HG03108 (cell line): Measurements from ENCODE around the gene ACP6.
"Not testable (repeated sequence)": the region's sequence is repeated elsewhere in the genome, so short reads cannot be mapped to it uniquely, and the experiment has no call there.

Experiments
- ATAC-seq: cut with Tn5 transposase; IDR thresholded peaks from one replicate; pipeline ENCODE4 v1.9.1; 2021; ENCODE audit warnings: moderate library complexity; ENCODE audit not compliant: unreplicated experiment

Gene ACP6

DNA sequence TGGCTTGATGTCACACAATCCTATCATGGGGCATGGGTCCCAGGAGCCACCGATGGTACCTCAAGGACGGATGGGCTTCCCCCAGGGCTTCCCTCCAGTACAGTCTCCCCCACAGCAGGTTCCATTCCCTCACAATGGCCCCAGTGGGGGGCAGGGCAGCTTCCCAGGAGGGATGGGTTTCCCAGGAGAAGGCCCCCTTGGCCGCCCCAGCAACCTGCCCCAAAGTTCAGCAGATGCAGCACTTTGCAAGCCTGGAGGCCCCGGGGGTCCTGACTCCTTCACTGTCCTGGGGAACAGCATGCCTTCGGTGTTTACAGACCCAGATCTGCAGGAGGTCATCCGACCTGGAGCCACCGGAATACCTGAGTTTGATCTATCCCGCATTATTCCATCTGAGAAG is 46.3 kb downstream of the ACP6 start:
- no peak for ATAC-seq

DNA sequence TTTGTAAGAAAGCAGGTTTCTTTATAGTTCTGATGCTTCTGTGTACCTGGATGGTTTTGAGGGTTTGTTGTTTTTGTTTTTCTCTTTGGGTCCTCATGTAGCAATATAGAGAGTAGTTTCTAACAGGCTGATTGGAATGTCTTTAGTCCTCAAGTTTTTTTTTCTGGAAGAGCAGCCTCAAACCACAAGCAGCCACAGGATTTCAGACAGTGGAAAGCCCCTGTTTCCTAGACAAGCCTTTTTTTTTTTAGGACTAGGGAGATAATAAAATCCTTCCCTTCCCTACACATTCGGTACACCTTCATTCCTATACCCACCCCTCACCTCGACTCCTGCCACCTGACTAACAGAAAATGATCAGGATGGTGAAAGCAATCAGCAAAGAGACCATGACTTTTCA is 47.6 kb downstream of the ACP6 start:
- ATAC-seq: no peak

DNA sequence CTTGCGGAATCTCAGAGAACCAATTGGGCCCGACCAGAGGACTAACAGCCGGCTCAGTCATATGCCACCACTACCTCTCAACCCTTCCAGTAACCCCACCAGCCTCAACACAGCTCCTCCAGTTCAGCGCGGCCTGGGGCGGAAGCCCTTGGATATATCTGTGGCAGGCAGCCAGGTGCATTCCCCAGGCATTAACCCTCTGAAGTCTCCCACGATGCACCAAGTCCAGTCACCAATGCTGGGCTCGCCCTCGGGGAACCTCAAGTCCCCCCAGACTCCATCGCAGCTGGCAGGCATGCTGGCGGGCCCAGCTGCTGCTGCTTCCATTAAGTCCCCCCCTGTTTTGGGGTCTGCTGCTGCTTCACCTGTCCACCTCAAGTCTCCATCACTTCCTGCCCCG is 49.8 kb downstream of the ACP6 start:
- no peak for ATAC-seq

DNA sequence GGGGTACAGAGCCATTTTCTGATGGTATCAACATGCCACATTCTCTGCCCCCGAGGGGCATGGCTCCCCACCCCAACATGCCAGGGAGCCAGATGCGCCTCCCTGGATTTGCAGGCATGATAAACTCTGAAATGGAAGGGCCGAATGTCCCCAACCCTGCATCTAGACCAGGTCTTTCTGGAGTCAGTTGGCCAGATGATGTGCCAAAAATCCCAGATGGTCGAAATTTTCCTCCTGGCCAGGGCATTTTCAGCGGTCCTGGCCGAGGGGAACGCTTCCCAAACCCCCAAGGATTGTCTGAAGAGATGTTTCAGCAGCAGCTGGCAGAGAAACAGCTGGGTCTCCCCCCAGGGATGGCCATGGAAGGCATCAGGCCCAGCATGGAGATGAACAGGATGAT is 50.6 kb downstream of the ACP6 start:
- ATAC-seq: no peak

DNA sequence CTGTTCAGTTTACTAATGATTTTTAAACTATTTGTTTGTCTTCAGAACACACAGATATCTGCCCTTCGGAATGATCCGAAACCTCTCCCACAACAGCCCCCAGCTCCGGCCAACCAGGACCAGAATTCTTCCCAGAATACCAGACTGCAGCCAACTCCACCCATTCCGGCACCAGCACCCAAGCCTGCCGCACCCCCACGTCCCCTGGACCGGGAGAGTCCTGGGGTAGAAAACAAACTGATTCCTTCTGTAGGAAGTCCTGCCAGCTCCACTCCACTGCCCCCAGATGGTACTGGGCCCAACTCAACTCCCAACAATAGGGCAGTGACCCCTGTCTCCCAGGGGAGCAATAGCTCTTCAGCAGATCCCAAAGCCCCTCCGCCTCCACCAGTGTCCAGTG is 51.6 kb downstream of the ACP6 start:
- ATAC-seq: no peak

DNA sequence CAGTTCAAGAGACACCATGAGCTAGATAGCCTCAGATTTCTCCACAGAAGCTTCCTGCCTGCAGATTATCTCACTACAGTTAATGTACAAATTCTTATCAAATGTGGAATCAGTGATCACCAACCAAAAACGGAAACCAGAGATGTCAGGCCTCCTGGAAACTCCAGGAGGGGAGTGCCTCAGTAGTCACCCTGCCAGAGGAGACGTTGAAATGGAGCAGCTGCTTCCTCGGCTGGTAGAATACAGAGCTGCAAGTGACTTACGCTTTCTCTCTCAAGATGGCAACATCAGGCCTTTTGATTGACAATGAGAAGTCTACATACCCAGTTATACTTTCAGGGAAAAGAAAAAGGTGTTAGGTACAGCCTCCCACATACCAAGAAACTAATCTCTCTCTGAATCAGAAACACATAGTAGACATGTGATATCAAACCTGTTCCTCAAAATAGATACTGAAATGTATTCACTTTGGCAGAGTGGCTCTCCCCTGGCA is 52.2 kb downstream of the ACP6 start:
- ATAC-seq: no peak

DNA sequence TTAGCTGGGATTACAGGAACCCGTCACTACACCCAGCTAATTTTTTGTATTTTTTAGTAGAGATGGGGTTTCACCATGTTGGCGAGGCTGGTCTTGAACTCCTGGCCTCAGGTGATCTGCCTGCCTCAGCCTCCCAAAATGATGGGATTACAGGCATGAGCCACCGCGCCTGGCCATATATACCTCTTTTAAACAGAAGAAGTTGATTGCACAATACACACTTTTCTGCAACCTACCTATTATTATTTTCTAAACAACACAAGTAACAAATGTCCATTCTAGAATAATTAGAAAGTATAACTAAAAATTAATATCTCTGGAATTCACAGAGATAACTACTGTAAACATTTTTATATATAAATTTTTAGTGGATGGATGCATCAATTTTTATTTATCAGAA is 55.4 kb downstream of the ACP6 start:
- ATAC-seq: not testable (repeated sequence)

DNA sequence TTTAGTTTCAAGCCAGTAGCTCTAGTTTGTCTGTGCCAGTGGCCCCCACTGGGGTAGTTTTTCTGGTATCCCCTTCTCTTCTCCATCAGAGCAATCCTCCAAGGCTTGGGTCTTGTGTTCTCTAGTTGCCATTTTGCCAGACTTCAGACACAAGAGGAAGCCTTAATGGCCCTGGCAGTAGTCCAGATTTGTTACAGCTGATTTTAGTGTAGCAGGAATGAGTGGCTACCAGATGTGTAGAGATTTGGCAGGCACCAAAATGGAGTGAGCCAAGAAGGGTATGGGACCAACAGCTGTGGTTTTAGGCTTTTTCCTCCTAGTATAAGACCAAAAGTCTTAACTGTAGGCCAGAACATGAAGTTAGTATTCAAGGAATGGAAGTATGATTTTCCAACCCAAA is 56.8 kb downstream of the ACP6 start:
- no peak for ATAC-seq

DNA sequence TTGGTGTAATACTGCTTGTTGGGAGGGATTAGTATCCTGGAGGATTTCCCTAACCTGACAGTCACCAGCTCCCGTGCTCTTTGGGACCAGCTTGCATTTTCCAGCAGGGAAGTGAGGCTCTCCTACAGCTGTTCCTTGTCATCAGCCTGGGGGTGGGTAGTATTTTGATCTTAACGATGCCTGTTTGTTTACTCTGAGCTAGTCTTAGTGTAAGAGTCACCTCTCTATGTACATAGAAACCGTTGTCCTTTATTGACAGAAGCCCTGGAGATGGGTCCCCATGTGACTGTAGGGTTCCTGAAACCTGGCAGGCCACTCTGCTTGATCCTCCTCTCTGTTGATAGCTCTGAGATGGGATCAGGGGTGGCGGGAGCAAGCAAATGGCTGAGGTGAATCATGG is 58.0 kb downstream of the ACP6 start:
- no peak for ATAC-seq

DNA sequence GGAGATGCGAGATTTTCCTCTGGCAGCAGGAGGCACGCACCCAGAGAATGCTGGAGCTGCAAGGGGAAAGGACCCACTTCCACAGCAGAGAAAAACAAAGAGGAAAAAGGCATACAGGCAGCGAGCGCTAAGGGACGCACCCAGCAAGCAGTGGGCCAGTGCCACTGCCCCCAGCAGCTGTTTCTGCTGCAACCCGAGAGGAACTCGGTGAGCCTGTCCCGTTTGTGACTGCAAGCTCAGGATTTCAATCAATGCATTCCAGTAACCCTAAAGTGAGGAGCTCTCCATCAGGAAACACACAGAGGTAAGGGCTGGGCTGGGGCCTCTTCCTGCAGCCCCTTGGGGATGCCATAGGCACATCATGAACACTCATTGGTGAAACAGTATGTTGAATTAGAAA is 58.7 kb downstream of the ACP6 start:
- no peak for ATAC-seq

DNA sequence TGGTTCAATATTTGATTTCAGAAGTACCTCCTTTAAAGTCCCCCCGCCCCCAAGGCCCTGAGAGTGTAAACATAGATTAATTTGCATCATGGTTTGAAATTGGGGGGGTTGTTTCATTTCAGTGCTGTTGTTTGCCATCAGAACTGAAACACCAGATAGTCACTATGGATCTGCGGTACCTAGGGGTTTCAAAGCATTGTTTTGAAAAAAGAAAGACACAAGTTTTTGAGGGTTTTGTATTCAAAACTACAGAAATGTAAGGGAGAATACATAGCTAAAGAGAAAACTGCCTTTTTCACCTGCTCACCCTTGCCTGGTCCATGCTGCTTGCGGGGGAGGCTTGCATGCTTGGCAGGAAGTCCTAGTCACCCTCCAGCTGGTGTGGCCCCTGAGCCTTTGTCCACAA is 59.3 kb downstream of the ACP6 start:
- ATAC-seq: peak; percentile 68

DNA sequence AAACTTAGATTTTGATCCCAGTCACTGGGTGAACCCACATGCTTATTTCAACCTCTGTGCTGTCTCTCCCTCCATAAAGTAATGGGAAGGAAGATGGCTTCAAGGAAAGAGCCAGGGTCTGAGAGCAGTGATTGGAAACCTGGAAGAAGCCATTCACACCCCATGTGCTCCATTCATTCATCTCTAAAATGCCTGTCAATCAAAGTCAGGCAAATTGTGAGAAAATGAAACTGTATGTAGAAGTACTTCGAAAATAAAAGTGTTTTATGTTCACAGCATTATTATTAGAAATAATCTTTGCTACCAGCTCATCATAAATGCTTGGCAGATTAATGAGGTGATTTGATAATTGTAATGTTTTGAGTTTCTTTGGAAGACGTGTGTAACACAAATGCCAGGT is 61.0 kb downstream of the ACP6 start:
- no peak for ATAC-seq

DNA sequence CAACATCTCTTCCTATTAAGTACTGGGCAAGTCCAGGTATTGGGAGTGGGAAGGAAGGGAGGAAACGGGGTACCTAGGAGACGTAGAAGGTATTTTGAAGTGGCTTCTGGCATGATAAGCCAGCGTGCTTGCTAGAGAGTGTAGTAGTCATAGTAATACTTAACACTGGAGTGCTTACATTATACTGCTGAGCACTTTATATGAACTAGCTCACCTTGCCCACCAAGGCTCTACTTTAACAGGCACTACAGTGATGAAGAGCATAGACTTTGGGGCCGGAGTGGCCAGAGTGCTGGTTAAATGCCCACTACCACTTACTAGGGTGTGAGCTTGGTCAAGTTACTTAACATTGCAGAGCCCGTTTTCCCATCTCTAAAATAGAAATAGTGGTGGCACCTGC is 61.7 kb downstream of the ACP6 start:
- no peak for ATAC-seq

DNA sequence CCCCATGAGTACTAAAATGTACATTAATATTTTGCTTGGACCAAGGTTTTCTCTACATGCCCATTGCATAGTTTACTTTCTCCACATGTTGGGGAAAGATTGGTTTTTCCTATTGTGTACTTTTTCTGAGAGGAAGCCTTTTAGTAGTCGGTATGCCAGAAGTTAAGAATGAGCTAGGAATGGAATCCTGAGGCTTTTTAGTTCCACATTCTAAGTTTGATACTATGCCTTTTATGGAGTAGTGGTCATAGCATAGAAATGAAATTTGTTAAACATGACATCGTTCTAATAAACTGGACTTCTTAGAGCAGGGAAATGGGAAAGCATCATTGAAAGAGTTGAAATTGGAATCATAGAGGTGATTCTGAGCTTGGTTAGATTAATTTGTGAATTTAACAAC is 64.7 kb downstream of the ACP6 start:
- no peak for ATAC-seq

DNA sequence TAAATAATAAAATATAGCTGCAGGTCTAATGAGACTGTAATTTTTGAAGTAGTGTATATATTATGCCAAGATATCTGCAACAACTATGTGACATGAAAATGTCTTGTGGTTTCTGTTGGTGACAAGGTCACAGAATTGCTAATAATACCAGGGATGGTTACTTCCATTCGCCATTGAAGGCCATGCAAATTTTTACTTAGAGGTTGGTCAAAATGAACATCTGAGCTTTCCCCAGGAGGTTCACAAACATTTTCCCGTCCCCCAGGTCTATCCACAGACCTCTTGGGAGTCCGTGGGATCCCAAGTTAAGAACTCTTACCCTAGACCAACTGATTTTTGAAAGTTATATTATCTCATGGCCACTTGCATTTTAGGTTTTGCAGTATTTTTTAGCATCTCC is 66.3 kb downstream of the ACP6 start:
- no peak for ATAC-seq

DNA sequence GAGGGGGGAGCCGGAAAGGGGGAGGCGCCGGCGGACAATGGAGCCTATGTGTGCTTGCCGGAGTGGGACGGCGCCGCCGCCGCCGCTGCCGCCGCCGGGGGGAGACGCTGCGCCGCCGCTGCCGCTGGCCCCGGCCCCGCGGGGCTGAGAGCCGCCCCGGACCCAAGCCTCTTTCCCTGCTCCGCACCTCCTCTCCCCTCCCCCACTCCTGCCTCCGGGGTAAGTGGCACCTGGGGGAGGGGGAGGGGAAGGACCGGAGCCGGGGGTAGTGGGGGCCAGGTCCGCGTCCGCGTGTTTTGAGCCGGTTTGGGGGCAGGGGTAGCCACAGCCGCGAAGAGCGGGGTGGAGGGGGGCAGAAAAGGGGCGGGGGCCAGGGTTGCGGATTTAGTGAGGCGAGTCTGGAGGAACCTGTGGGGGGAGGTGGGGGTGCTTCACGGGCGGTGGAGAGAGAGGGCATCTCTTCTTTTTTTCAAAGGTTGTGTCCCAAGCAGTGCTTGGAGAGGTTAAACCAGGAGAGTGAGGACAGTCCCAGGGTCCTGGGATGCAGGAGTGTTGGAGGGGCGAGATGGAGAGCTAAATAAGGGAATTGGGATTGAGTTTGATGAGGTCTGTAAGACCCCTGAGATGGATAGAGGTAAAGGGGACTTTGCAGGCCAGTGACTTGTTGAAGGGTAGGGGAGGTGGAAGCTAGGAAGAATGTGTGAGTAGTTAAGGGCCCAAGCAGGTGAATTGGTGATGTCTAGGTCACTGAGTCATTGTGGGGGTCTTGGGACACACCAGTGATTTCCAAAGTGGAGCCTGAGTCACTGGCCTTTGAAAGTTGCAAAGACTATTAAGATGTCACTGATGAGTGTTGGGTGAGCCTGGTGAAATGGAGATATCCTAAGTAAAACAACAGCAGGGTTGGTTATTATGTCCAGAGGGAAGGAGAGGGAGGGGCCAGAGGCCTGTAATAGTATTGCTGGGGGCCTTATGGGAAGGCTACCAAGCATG is 69.9 kb downstream of the ACP6 start:
- no peak for ATAC-seq

DNA sequence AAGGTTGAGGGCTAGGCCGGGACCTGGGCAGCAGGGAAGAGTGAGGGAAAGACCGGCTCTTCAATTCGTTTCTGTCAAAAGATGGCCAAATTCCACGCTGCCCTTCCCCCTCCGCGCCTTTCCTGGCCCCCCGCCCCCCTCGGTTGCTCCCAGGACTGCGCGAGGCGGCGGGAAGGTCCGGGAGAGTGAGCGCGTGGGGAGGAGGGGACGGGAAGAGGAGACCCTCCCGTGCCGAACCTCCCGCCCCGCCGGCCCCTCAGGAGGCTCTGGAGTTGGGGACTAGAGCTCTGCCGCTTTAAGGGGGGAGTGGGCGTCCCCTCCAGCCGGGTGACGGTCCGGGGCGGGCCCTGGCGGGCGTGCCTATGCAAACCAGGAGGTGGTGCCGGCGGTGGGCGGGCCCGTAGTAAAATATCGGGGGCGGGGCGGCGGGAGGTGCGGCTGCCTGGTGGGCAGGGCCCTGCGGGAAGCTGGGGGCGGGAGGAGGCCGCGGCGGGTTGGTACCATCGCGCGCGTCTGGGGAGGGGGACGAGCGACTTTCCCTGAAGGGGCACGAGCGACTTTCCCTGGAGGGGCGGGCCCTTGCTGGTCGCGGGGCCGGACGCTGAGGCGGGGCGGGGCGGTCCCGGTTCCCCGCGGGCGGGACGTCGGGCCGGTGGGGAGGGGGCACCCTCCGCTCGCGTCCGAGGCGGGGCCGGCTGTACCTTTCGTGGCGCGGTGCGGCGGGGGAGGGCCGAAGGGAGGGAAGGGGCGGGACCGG is 70.8 kb downstream of the ACP6 start:
- peak; percentile 73 for ATAC-seq

DNA sequence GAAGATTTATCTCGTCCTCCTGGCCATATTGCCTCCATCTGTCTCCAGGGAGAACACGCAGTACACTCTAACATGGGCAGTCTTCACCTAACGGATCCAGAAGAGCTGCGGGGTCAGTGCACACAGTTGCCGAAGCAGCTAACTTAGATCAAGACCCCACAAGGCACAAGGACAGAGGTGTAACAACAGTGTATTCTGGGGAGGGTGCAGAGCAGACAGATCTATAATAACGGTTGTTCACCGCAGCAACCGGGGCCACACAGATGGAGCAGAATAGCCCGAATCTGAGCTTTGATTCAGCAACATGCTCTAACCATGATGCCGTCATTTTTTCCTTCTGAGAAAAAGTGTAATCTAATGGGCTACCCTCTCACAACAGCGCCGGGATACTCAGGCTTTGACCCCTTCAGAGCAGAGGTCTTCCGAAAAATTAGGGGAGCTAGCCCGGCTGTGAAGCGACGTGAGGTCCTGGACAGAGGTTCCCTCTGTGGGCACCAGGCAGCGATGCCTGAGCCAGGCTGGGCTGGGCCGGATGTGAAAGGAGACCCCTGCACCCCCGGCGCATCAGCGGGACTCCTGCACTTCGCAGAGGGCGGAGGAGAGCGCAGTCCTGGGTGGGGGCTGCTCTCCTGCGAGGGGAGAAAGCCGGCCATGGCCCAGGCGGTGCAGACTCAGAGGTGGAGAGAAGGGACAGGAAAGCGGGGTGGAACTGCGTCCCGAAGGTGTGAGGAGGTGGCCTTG is 71.5 kb downstream of the ACP6 start:
- peak; percentile 7 for ATAC-seq

DNA sequence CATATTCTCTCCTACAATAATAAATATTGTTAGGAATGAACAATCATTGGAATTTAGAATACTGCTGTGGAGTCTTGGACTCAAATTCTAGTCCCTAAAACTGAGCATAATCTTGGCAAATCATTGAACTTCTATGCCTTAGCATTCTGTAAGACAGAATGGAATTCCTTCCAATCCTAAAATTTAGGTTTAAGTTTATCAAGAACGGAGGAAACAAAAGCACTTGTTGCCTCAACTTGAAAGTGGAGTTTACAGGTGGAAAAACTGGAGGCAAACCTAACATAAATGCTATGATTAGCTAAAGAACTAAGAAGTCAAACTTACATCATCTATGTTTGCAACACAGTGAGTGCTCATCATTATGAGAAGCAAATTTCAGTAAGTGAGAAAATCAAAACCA is 73.3 kb downstream of the ACP6 start:
- no peak for ATAC-seq
